GM12873 (cell line): ENCODE results near the gene MARK1.

Experiments used
- TF ChIP-seq, protein P1 (sequence below): IDR thresholded peaks from 2 replicates; pipeline ENCODE4 v1.5.1; 2012; ENCODE audit warnings: low read depth, mild to moderate bottlenecking, moderate library complexity, low read length, control low read depth; ENCODE audit not compliant: insufficient read depth; ENCODE audit errors: missing control alignments

Gene MARK1

DNA sequence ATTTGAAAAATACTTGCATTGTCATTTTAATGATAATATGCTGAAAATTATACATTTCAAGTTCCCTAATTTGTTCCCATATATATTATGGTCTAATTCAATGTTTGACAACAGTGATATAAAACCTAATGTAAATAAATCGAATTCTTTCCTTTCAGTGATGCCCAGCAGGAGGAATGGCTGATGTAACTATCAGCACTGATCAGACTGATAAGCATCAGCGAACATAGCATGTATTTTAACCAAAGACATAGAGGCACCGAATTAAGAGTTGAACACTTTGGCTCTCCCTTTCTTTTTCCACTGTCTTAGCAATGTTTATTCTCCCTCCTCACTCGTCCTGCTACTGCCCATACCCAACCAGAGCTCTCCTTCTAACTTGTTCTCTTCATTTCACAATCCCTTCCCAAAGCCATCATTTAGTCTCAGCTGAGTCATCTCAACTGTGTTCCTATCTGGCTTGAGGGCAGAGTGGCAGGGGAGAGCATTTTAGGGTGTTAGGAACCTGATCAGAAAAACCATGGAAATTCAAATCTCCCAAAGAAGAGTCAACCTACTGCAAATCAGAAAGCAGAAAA lies 103.4 kb downstream of the MARK1 start:
- TF ChIP-seq, protein P1, sequence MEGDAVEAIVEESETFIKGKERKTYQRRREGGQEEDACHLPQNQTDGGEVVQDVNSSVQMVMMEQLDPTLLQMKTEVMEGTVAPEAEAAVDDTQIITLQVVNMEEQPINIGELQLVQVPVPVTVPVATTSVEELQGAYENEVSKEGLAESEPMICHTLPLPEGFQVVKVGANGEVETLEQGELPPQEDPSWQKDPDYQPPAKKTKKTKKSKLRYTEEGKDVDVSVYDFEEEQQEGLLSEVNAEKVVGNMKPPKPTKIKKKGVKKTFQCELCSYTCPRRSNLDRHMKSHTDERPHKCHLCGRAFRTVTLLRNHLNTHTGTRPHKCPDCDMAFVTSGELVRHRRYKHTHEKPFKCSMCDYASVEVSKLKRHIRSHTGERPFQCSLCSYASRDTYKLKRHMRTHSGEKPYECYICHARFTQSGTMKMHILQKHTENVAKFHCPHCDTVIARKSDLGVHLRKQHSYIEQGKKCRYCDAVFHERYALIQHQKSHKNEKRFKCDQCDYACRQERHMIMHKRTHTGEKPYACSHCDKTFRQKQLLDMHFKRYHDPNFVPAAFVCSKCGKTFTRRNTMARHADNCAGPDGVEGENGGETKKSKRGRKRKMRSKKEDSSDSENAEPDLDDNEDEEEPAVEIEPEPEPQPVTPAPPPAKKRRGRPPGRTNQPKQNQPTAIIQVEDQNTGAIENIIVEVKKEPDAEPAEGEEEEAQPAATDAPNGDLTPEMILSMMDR: no peak

DNA sequence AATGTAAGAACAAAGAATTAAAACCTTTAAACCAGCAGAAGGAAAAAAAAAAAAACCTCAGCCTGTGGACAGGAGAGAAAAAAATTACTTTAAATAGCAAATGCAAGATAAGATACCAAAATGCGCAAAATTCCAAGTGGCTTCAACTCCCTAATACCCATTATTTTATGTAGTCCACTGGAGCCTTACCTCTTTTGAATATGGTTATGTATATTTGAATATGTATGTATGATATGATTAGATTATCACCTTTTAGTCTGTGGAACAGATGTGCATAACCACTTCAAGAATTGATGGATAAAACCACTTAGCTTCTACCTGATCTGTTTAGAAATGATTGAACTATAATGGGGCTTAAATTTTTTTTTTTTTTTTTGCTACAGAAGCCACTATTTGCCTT lies 109.8 kb downstream of the MARK1 start:
- TF ChIP-seq, protein P1: no peak

DNA sequence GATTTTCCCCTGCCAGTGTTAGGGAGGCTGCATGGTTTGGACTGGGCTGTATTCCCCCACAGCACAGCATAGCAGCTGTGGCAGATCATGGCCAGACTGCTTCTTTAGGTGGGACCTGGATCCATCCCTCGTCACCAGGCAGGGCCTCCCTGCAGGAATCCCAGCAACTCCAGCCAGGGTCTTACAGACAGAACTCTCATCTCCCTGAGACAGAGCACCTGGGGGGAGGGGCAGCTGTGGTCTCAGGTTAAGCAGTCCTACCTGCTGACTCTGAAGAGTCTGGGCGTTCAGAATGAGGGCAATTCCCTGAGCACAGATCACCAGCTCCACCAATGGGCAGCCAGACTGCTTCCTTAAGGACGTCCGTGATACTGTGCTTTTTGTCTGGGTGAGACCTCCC lies 114.3 kb downstream of the MARK1 start:
- TF ChIP-seq, protein P1: no peak

DNA sequence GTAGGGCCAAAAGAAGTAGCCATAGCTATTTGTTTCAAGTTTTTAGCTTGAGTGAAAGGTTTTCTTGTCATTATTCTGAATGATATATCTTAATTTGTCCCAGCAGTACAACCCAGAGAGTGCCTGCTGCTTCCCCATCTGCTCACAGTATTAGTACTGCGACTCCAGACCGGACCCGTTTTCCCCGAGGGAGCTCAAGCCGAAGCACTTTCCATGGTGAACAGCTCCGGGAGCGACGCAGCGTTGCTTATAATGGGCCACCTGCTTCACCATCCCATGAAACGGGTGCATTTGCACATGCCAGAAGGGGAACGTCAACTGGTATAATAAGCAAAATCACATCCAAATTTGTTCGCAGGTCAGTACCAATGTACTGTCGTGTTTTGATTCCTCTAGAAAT lies 125.1 kb downstream of the MARK1 start:
- TF ChIP-seq, protein P1: no peak

DNA sequence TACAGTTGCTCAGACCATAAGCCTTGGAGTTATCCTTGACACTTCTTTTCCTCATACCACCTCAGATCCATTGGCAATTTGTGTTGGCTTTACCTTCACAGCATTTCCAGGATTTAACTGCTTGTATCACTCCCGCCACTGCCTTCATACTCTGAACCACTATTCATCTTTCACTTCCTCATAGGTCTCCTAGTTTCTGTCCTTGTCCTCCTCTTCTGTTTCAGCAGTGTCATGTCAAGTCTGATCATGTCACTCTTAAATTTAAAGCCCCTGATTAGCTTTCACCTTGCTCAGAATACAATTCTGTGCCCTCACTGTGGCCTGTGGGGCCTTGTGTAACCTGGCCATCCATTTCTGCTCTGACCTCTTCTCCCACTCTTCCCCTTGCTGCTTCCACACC lies 127.6 kb downstream of the MARK1 start:
- TF ChIP-seq, protein P1: no peak

DNA sequence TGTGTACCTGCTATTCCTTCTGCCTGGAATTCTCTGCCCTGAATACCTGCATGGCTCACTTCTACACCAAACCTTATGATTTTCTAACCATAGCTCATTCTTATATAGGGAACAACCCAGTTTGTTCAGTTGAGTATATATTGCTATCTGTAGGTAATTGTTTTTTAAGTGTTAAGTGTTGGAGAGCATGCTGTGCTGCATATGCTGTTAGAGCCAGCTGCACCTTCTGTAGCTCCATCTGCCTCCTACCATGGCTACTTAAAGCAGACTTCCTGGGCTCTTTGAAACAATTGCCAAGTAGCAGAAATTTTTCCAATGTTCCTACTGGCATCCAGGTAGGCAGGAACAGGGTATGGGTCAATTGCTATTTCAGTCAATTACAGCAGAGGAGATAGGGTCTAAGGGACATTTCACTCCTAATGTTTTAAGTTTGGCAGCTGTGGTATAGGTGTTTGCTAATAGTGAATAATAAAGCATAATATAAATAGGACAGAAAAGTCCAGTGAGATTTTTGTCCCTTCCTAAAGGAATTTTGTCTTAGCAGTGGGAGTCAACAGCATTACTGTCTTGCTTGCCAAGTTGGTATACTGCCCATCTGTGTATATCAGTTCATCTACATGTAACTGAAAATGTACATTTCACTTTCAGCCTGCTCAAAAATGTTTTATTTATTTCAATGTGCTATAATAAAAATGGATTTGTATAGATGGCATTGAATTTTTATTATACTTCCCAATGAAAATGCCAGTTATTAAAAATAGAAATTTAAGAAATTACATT lies 128.2 kb downstream of the MARK1 start:
- TF ChIP-seq, protein P1: no peak

DNA sequence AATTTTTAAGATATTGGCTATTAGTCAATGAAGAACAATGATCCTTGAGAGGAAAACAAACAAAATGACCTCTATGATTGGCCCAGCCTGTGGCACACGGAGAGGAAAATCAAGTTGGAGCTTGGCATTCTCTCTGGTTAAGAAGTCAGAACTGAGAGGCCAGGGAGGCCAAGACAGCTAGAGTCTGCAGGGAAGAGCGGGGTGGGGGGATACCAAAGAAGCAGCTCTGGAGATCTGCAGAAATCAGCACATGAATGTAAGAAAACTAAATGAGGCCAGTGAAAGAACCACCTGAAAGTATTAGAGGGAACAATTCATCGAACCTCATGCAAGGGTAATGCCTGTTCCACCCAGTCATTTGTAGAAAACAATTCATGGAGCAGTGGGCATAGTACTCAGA lies 138.4 kb downstream of the MARK1 start:
- TF ChIP-seq, protein P1: no peak
